Stimulated activated CD4-positive, alpha-beta T cell treated with anti-CD3 and anti-CD28 coated beads, Interleukin-2, amount 100 ng/mL, for 24 hours (primary cell): Measurements from ENCODE around the gene THSD7B.

Experiments used
- DNase-seq, 2 donors: peaks; one replicate each; pipeline ENCODE4 v3.0.0-alpha.2; 2020

The THSD7B gene

GRCh38 chr2:137156221-137156844, 391.0 kb downstream of the THSD7B start:
- DNase-seq: no peak

GRCh38 chr2:137157851-137158250, 392.5 kb downstream of the THSD7B start:
- no peak for DNase-seq

- DNase-seq: no peak
Measured at GRCh38 chr2:137161250-137161649, 395.9 kb downstream of the THSD7B start.

GRCh38 chr2:137165968-137166367, 400.6 kb downstream of the THSD7B start:
- DNase-seq: no peak

- DNase-seq: no peak
Measured at GRCh38 chr2:137167651-137168050, 402.3 kb downstream of the THSD7B start.

GRCh38 chr2:137168552-137168951, 403.2 kb downstream of the THSD7B start:
- DNase-seq: no peak

- no peak for DNase-seq
Measured at GRCh38 chr2:137172162-137172561, 406.8 kb downstream of the THSD7B start.

GRCh38 chr2:137173463-137173862, 408.1 kb downstream of the THSD7B start:
- no peak for DNase-seq

- DNase-seq: no peak
Measured at GRCh38 chr2:137175246-137175645, 409.9 kb downstream of the THSD7B start.

- no peak for DNase-seq
Measured at GRCh38 chr2:137178951-137179377, 413.6 kb downstream of the THSD7B start.

- no peak for DNase-seq
Measured at GRCh38 chr2:137179542-137179941, 414.2 kb downstream of the THSD7B start.

GRCh38 chr2:137180012-137180411, 414.7 kb downstream of the THSD7B start:
- no peak for DNase-seq

GRCh38 chr2:137181370-137181769, 416.0 kb downstream of the THSD7B start:
- no peak for DNase-seq

- DNase-seq: no peak
Measured at GRCh38 chr2:137182071-137182470, 416.7 kb downstream of the THSD7B start.

- DNase-seq: no peak
Measured at GRCh38 chr2:137183206-137183898, 418.0 kb downstream of the THSD7B start.

- no peak for DNase-seq
Measured at GRCh38 chr2:137185378-137186078, 420.2 kb downstream of the THSD7B start.

GRCh38 chr2:137187216-137187615, 421.9 kb downstream of the THSD7B start:
- DNase-seq: no peak

- no peak for DNase-seq
Measured at GRCh38 chr2:137190411-137191195, 425.3 kb downstream of the THSD7B start.

- DNase-seq: no peak
Measured at GRCh38 chr2:137192366-137193310, 427.3 kb downstream of the THSD7B start.

GRCh38 chr2:137193401-137193800, 428.1 kb downstream of the THSD7B start:
- no peak for DNase-seq

GRCh38 chr2:137194111-137194510, 428.8 kb downstream of the THSD7B start:
- DNase-seq: no peak

GRCh38 chr2:137199751-137200150, 434.4 kb downstream of the THSD7B start:
- DNase-seq: no peak
